ENCODE measurements around the gene HSF5.

- TF ChIP-seq GATA3 (IDR thresholded peaks at IDR 0.05; ENCODE audit: low read depth, low read length) = no peak
- TF ChIP-seq GATA2 (IDR thresholded peaks at IDR 0.05; ENCODE audit: low read depth, low read length) = no peak
Observed at GRCh38 chr17:58384897-58385296, 103.3 kb downstream of the HSF5 start.

Measured in SH-SY5Y (cell line).